HG03060 (cell line): ENCODE measurements around the gene ARHGEF19.
"Not testable (repeated sequence)": the region's sequence is repeated elsewhere in the genome, so short reads cannot be mapped to it uniquely, and the experiment has no call there.

Experiments used
- ATAC-seq: cut with Tn5 transposase; IDR thresholded peaks from one replicate; pipeline ENCODE4 v1.9.1; 2021; ENCODE audit warnings: low read depth, moderate number of reproducible peaks; ENCODE audit not compliant: unreplicated experiment

The ARHGEF19 gene

GRCh38 chr1:16222716-16223115 lies 10.3 kb upstream of the ARHGEF19 start:
- ATAC-seq = not testable (repeated sequence)

DNA sequence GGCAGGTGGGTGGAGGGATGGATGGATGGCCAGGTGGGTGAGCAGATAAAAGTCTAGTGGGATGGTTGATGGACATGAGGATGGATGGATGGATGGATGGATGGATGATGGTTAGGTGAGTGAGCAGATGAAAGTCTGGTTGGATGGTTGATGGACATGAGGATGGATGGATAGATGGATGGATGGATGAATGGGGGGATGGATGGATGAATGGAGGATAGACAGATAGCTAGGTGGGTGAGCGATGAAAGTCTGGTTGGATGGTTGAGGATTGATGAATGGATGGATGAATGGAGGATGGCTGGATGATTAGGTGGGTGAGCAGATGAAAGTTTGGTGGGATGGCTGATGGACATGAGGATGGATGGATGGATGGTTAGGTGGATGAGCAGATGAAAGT lies 9.0 kb upstream of the ARHGEF19 start:
- no peak for ATAC-seq

- ATAC-seq = no peak
These were observed 7.6 kb upstream of the ARHGEF19 start for GRCh38 chr1:16219968-16220500.

GRCh38 chr1:16218674-16219071 lies 6.2 kb upstream of the ARHGEF19 start:
- ATAC-seq = no peak

DNA sequence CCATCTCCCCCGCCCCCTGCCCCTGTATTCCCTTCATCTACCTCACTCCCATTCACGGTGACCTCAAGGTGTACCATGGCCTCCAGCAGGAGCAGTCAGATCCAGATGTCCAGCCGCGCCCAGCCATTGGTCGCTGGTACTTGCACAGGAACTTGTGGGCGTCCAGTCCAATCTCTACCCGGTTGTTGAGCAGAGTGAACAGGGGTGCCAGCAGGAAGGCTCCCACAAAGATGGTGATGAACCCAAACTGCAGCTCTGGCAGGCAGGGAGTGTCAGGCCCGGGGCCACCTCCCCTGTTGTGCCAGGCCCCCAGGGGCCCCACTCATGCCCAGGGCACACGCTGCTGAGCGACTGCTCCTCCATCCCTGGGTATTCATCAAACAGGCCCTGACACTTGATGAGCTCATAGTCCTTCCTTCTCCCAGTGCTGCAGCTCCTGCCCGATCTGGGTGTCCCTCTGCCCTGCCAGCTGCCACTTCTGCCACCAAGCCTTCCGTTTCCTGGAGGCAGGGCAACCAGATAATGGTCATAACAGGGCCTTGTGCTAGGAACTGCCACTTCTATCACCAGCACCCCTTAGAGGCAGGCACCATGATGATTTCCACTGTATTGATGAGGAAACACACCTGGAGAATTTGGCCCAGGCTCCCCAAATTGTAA lies 5.7 kb upstream of the ARHGEF19 start:
- no peak for ATAC-seq

GRCh38 chr1:16217061-16217785 lies 4.8 kb upstream of the ARHGEF19 start:
- peak; percentile 75 for ATAC-seq

- ATAC-seq = no peak
These were observed 3.7 kb upstream of the ARHGEF19 start for GRCh38 chr1:16215882-16216753.

GRCh38 chr1:16215240-16215639 lies 2.8 kb upstream of the ARHGEF19 start:
- not testable (repeated sequence) for ATAC-seq

DNA sequence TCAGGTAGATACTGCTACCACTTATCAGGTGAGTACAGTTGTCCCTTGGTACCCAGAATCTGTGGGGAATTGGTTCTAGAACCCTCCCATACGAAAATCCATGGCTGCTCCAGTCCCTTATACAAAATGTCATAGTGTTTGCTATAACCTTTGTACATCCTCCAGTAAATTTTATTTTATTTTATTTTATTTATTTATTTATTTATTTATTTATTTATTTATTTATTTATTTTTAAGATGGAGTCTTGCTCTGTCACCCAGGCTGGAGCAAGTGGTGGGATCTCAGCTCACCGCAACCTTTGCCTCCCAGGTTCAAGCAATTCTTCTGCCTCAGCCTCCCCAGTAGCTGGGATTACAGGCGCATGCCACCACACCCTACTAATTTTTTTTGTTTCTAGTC lies 1.1 kb upstream of the ARHGEF19 start:
- ATAC-seq = not testable (repeated sequence)

DNA sequence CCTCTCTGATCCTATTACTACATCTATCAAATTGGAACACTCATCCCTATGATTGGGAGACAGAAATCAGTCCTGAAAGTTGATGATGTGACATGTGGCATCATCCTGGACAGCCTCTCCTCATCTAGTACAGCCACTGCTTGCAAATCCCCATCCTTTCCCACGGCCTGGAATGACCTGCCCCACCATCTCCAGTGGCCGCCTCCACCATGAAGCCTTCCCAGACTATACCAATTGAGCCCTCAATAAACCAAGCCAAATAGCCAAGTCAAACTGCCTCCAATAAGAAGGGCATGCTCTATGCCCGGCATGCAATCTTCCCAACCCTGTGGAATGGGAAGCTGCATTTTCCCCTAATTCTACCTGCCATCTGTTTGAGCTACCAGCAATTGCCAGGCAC lies 561 bp upstream of the ARHGEF19 start:
- no peak for ATAC-seq

- no peak for ATAC-seq
These were observed 628 bp downstream of the ARHGEF19 start for GRCh38 chr1:16211824-16212223.

- ATAC-seq = no peak
These were observed 1.9 kb downstream of the ARHGEF19 start for GRCh38 chr1:16210581-16210980.

GRCh38 chr1:16209847-16210407 lies 2.5 kb downstream of the ARHGEF19 start:
- ATAC-seq = no peak

- ATAC-seq = no peak
These were observed 3.2 kb downstream of the ARHGEF19 start for GRCh38 chr1:16209132-16209846.

GRCh38 chr1:16208270-16208987 lies 4.0 kb downstream of the ARHGEF19 start:
- ATAC-seq = no peak

DNA sequence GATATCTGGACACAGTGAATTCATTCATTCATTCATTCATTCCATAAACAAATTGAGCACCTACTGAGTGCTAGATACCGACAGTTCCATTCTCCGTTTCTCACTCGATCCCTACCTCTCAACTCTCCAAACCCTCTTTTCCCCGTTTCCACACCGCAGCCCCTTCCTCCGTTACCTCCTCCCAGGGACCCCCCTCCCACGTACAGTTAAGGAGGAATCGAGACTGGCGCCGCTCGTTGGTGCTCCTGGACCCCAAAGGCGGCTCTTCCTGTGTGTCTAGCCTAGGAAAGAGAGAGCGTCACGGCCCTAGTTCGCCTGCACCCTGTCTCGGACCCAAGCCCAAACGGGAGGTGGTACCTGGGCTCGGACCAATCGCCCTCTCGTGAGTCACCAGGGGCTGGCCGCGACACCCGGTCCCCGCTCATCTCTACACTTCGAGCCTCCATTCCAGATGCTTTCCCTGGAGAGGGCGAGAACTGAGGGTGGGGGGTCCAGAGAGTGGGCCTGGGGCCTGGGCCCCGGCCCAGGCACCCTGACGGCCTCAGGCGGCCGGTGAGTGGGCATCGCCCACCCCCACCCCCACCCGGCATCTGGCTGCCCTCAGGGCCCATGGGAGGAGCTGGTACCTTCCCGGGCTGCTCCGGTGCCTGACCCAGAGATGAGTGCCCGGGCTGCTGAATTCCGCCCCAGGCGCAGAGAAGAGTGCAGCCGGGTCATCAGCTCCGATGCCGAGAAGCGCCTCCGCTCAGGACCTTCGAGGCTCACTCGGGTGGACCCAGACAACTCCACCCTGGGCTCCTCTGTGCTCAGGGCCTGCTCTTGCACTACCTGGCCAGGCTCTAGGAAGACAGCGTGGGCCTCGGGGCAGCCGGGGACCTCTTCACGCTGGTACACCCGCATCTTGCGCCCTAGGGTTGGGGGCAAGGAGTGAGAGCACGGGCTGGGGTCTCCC lies 4.9 kb downstream of the ARHGEF19 start:
- ATAC-seq = no peak

DNA sequence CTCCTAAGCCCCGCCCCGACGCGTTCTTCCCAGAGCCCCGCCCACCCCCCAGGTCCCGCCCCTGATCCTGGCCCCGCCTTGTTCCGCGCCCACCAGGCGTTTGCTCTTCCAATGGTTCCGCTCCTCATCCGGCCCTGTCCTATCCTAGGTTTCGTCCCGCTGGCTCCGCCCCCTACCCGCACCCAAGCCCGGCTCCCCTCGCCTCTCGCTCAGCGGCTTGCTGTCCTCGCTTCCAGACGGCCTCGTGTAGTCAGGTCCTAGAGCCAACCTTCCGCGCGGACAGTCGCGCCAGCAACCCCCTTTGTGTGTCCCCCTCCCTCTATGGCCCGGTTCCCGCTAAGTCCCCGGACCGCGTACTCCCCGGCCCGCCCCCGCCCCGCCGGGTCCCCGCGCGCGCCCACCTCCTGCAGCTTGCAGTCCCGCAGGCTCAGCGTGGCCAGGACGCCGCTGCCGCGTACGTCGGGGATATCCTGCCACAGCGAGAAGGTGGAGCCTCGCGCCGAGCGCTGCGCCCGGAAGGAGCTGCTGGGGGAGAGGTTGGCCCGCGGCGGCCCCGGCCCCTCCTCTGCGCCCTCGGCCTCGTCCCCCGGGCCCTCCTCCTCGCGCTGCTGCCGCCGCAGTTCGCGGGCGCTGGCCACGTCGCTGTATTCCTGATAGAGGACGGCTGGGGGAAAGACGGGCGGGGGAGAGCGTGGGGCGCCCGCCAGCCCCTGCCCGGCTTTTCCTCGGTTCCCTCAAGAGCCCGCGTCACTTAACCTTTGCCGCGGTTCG lies 5.7 kb downstream of the ARHGEF19 start:
- peak; percentile 52 for ATAC-seq
